Activated CD8-positive, alpha-beta T cell treated with anti-CD3 and anti-CD28 coated beads for 36 hours (primary cell): ENCODE data around the gene PPP2R3A. TPM values are rescaled to one million over a fixed set of nuclear protein-coding genes. Genes with fewer than 3 reads are reported as not detected.

Experiments used
- ATAC-seq: fragments of 200-7000 bp; cut with Tn5 transposase; one replicate; pipeline ENCODE4 v1.10.0; 2021; ENCODE audit warnings: mild to moderate bottlenecking, moderate library complexity
- CTCF ChIA-PET: fragments of 350-600 bp; sonication (Branson Sonifier 250); formaldehyde crosslinking; loops from one replicate; lab custom pipeline; 2021; ENCODE audit warnings: antibody characterized with exemption; lab: Charles Lee
- POLR2A ChIA-PET: fragments of 350-600 bp; sonication (Branson Sonifier 250); formaldehyde crosslinking; loops from one replicate; lab custom pipeline; 2021; ENCODE audit warnings: antibody characterized with exemption; lab: Charles Lee
- DNase-seq: peaks from one replicate; pipeline ENCODE4 v3.0.0-alpha.2; 2020
- H3K27ac Mint-ChIP-seq: one replicate; pipeline ENCODE4 v1.8.0; 2021; ENCODE audit warnings: mild to moderate bottlenecking, mixed read lengths
- H3K27me3 Mint-ChIP-seq: one replicate; pipeline ENCODE4 v1.8.0; 2021; ENCODE audit warnings: mixed read lengths
- H3K36me3 Mint-ChIP-seq: one replicate; pipeline ENCODE4 v1.8.0; 2021; ENCODE audit warnings: low read depth, mixed read lengths
- H3K4me1 Mint-ChIP-seq: one replicate; pipeline ENCODE4 v1.8.0; 2021; ENCODE audit warnings: low read depth, mixed read lengths
- H3K4me3 Mint-ChIP-seq: one replicate; pipeline ENCODE4 v1.8.0; 2021; ENCODE audit warnings: mild to moderate bottlenecking, moderate library complexity, mixed read lengths
- H3K9me3 Mint-ChIP-seq: one replicate; pipeline ENCODE4 v1.8.0; 2021; ENCODE audit warnings: mixed read lengths
- CTCF ChIP-seq: fragments of 200-600 bp; IDR thresholded peaks from one replicate; pipeline ENCODE4 v1.8.0; 2022; ENCODE audit warnings: antibody characterized with exemption, mild to moderate bottlenecking
- intact Hi-C: fragments of 100-400 bp; cut with micrococcal nuclease; formaldehyde crosslinking; loops from one replicate; pipeline ENCODE4 v1.10.0; 2022
- total RNA-seq, 2 experiments: library from RNA; stranded (reverse); gene quantifications; one replicate each; pipeline ENCODE4 v1.2.3, GENCODE V29; 2021

PPP2R3A gene
- total RNA-seq, 2 experiments from 2014 or later, result 0.16 to 0.51 TPM

- Mint-ChIP-seq H3K4me1 (peaks cover 10% of the 10 kb centered on the region), H3K27ac (no peak overlapping the region), H3K4me3 (peak overlapping the region; percentile 66), H3K27me3 (peaks cover 30% of the 10 kb centered on the region), H3K9me3 (no peaks in the 10 kb centered on the region), H3K36me3 (no peaks in the 10 kb centered on the region)
- ChIA-PET POLR2A (interaction anchor here (0.6 kb wide), 1 partner anchor 630 kb away, joined by 3 read pairs; no protein-coding TSS in a partner anchor), CTCF (interaction anchor here (0.9 to 1.0 kb wide), 2 partner anchors 26 to 283 kb away, joined by 3 read pairs; partner anchors contain the start of gene PCCB)
- DNase-seq (no peak), ATAC-seq (no peak)
- intact Hi-C loops, result no loop called here
- TF ChIP-seq CTCF, result no peak
Observed at GRCh38 chr3:135966962-135967274, 1.4 kb downstream of the PPP2R3A start.

GRCh38 chr3:135967867-135968266 lies 2.3 kb downstream of the PPP2R3A start:
- no peak overlapping the region for H3K27ac Mint-ChIP-seq
- ChIA-PET POLR2A (no interaction called here), CTCF (no interaction called here)
- H3K27me3 Mint-ChIP-seq, result peaks cover 30% of the 10 kb centered on the region
- H3K4me3 Mint-ChIP-seq, result no peak overlapping the region
- no peaks in the 10 kb centered on the region for H3K36me3 Mint-ChIP-seq
- intact Hi-C loops, result no loop called here
- H3K9me3 Mint-ChIP-seq, result no peaks in the 10 kb centered on the region
- ATAC-seq (no peak), DNase-seq (no peak)
- H3K4me1 Mint-ChIP-seq, result peaks cover 10% of the 10 kb centered on the region
- no peak for TF ChIP-seq CTCF

- ChIA-PET POLR2A (no interaction called here), CTCF (interaction anchor here (1.1 kb wide), 1 partner anchor 72 kb away, joined by 3 read pairs; no protein-coding TSS in a partner anchor)
- H3K4me1 Mint-ChIP-seq, result peaks cover 6% of the 10 kb centered on the region
- ATAC-seq, result no peak
- no peak overlapping the region for H3K27ac Mint-ChIP-seq
- intact Hi-C loops, result no loop called here
- H3K27me3 Mint-ChIP-seq, result peaks cover 24% of the 10 kb centered on the region
- no peak for DNase-seq
- no peak overlapping the region for H3K4me3 Mint-ChIP-seq
- no peak for TF ChIP-seq CTCF
- H3K36me3 Mint-ChIP-seq, result no peaks in the 10 kb centered on the region
- no peaks in the 10 kb centered on the region for H3K9me3 Mint-ChIP-seq
Observed at GRCh38 chr3:135970506-135971116, 5.1 kb downstream of the PPP2R3A start.

- no peaks in the 10 kb centered on the region for H3K36me3 Mint-ChIP-seq
- ChIA-PET POLR2A (no interaction called here), CTCF (interaction anchor here (1.2 kb wide), 1 partner anchor 69 kb away, joined by 5 read pairs; no protein-coding TSS in a partner anchor)
- DNase-seq, result no peak
- no peak overlapping the region for H3K4me3 Mint-ChIP-seq
- no peaks in the 10 kb centered on the region for H3K4me1 Mint-ChIP-seq
- no peak for ATAC-seq
- H3K27me3 Mint-ChIP-seq, result peaks cover 7% of the 10 kb centered on the region
- no peak for TF ChIP-seq CTCF
- H3K9me3 Mint-ChIP-seq, result no peaks in the 10 kb centered on the region
- H3K27ac Mint-ChIP-seq, result no peak overlapping the region
- intact Hi-C loops, result no loop called here
Observed at GRCh38 chr3:135973841-135974240, 8.3 kb downstream of the PPP2R3A start.

- DNase-seq, result no peak
- Mint-ChIP-seq H3K9me3 (no peaks in the 10 kb centered on the region), H3K4me3 (no peak overlapping the region), H3K4me1 (no peaks in the 10 kb centered on the region), H3K27me3 (peaks cover 4% of the 10 kb centered on the region), H3K27ac (no peak overlapping the region), H3K36me3 (no peaks in the 10 kb centered on the region)
- intact Hi-C loops, result no loop called here
- POLR2A ChIA-PET, result no interaction called here
- no peak for ATAC-seq
- CTCF ChIA-PET, result no interaction called here
- TF ChIP-seq CTCF, result no peak
Observed at GRCh38 chr3:135975053-135975452, 9.5 kb downstream of the PPP2R3A start.
